GM19035 (cell line): Measurements from ENCODE around the gene RRBP1.

Experiments
- ATAC-seq: cut with Tn5 transposase; IDR thresholded peaks from one replicate; pipeline ENCODE4 v1.9.1; 2021; ENCODE audit not compliant: unreplicated experiment

The RRBP1 gene

GRCh38 chr20:17624551-17625245 is 57.3 kb downstream of the RRBP1 start:
- no peak for ATAC-seq

- no peak for ATAC-seq
Measured at GRCh38 chr20:17624070-17624469, 58.0 kb downstream of the RRBP1 start.

- no peak for ATAC-seq
Measured at GRCh38 chr20:17622851-17623508, 59.1 kb downstream of the RRBP1 start.

GRCh38 chr20:17622086-17622850 is 59.8 kb downstream of the RRBP1 start:
- no peak for ATAC-seq

GRCh38 chr20:17621229-17621968 is 60.6 kb downstream of the RRBP1 start:
- no peak for ATAC-seq

GRCh38 chr20:17620371-17621228 is 61.4 kb downstream of the RRBP1 start:
- ATAC-seq = no peak

- no peak for ATAC-seq
Measured at GRCh38 chr20:17619351-17620093, 62.5 kb downstream of the RRBP1 start.

GRCh38 chr20:17618673-17619013 is 63.4 kb downstream of the RRBP1 start:
- ATAC-seq = no peak

- no peak for ATAC-seq
Measured at GRCh38 chr20:17617868-17618672, 64.0 kb downstream of the RRBP1 start.

- ATAC-seq = no peak
Measured at GRCh38 chr20:17617212-17617867, 64.7 kb downstream of the RRBP1 start.

- no peak for ATAC-seq
Measured at GRCh38 chr20:17616480-17617211, 65.4 kb downstream of the RRBP1 start.

GRCh38 chr20:17615645-17616479 is 66.2 kb downstream of the RRBP1 start:
- ATAC-seq = no peak

GRCh38 chr20:17614812-17615644 is 67.0 kb downstream of the RRBP1 start:
- ATAC-seq = no peak

- no peak for ATAC-seq
Measured at GRCh38 chr20:17614176-17614811, 67.7 kb downstream of the RRBP1 start.

GRCh38 chr20:17613328-17614175 is 68.5 kb downstream of the RRBP1 start:
- no peak for ATAC-seq
